Measurements from ENCODE around the gene PRTG. TPM values are rescaled to one million over a fixed set of nuclear protein-coding genes. Genes with fewer than 3 reads are reported as not detected.

Gene PRTG
- total RNA-seq, 4 donors from 2014 or later = 4.1 to 37.2 (median 23.3) TPM

GRCh38 chr15:55770806-55771205, 27.9 kb upstream of the PRTG start:
- DNase-seq = no peak

DNA sequence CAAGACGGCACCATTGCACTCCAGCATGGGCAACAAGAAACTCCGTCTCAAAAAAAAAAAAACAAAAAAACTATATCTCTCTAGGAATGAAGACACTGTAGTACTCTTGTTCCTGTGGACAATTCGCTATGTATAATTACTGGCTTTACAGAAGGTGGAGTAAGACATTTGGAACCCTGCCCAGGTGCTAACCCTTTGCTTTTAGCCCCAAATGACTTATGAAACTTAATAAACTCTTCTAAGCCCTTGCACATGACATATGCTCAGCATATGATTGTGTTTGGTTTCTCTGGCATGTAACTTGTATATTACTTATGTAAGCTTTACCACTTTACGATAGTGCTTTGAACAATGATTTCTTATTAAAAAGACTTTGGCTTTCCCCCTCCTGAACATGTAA, 27.3 kb upstream of the PRTG start:
- no peaks in the 10 kb centered on the region for H3K4me1 ChIP-seq
- TF ChIP-seq POLR2A (IDR thresholded peaks at IDR 0.05) = no peak
- TF ChIP-seq, protein P1, sequence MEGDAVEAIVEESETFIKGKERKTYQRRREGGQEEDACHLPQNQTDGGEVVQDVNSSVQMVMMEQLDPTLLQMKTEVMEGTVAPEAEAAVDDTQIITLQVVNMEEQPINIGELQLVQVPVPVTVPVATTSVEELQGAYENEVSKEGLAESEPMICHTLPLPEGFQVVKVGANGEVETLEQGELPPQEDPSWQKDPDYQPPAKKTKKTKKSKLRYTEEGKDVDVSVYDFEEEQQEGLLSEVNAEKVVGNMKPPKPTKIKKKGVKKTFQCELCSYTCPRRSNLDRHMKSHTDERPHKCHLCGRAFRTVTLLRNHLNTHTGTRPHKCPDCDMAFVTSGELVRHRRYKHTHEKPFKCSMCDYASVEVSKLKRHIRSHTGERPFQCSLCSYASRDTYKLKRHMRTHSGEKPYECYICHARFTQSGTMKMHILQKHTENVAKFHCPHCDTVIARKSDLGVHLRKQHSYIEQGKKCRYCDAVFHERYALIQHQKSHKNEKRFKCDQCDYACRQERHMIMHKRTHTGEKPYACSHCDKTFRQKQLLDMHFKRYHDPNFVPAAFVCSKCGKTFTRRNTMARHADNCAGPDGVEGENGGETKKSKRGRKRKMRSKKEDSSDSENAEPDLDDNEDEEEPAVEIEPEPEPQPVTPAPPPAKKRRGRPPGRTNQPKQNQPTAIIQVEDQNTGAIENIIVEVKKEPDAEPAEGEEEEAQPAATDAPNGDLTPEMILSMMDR (IDR thresholded peaks at IDR 0.05) = no peak
- no peak overlapping the region for H3K27ac ChIP-seq
- intact Hi-C loops (cut with DNase I; ENCODE audit: low total_unique reads) = no loop called here
- no peaks in the 10 kb centered on the region for H3K9me3 ChIP-seq
- H3K4me3 ChIP-seq = no peak overlapping the region
- H3K36me3 ChIP-seq = no peaks in the 10 kb centered on the region
- no peaks in the 10 kb centered on the region for H3K27me3 ChIP-seq
- no peak for DNase-seq

More at GRCh38 chr15:55770806-55771205, 27.9 kb upstream of the PRTG start:
- TF ChIP-seq, protein P1 (IDR thresholded peaks at IDR 0.05) = no peak
- TF ChIP-seq POLR2A (IDR thresholded peaks at IDR 0.05) = no peak
- intact Hi-C loops (cut with DNase I; ENCODE audit: low total_unique reads) = no loop called here
- no peaks in the 10 kb centered on the region for H3K9me3 ChIP-seq
- no peak overlapping the region for H3K27ac ChIP-seq
- H3K36me3 ChIP-seq = no peaks in the 10 kb centered on the region
- no peak overlapping the region for H3K4me3 ChIP-seq
- H3K27me3 ChIP-seq = no peaks in the 10 kb centered on the region
- no peaks in the 10 kb centered on the region for H3K4me1 ChIP-seq

DNA sequence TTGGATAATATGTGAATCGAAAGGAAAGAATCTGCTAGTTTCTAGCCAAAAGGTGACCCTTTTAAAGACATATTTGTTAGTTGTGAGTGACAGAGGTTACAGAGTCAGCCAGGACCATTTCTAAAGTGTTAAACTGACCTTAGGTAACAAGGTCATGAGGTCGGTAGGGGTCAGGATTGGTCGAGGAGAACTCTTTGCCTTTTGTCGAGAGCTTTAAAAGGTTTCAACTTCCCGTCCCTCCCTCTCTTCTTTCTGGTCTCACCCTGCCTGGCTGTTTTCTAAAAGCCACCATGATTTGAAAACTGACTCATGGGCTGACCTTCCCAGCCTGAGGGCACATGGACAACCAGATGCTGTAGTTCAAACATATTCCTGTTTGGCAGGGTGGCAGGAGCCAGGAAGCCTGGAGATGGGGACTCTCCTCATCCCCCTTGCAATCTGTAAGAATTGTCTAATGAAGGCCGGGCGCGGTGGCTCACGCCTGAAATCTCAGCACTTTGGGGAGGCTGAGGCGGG, 25.8 kb upstream of the PRTG start:
- Histone ChIP-seq H3K9me3 (no peaks in the 10 kb centered on the region), H3K4me1 (no peaks in the 10 kb centered on the region), H3K27ac (no peak overlapping the region), H3K4me3 (no peak overlapping the region), H3K27me3 (no peaks in the 10 kb centered on the region), H3K36me3 (no peaks in the 10 kb centered on the region)
- no peak for DNase-seq
- TF ChIP-seq, protein P1 (IDR thresholded peaks at IDR 0.05) = no peak
- no peak for TF ChIP-seq POLR2A (IDR thresholded peaks at IDR 0.05)
- intact Hi-C loops (cut with DNase I; ENCODE audit: low total_unique reads) = no loop called here

- no peaks in the 10 kb centered on the region for H3K9me3 ChIP-seq
- intact Hi-C loops (cut with DNase I; ENCODE audit: low total_unique reads) = no loop called here
- no peak overlapping the region for H3K4me3 ChIP-seq
- no peaks in the 10 kb centered on the region for H3K36me3 ChIP-seq
- H3K27ac ChIP-seq = no peak overlapping the region
- H3K4me1 ChIP-seq = no peaks in the 10 kb centered on the region
- no peak for DNase-seq
- no peaks in the 10 kb centered on the region for H3K27me3 ChIP-seq
- TF ChIP-seq POLR2A (IDR thresholded peaks at IDR 0.05) = no peak
- TF ChIP-seq, protein P1 (IDR thresholded peaks at IDR 0.05) = no peak
Measured at GRCh38 chr15:55766676-55767075, 23.7 kb upstream of the PRTG start.

GRCh38 chr15:55764398-55764797, 21.4 kb upstream of the PRTG start:
- no peak for TF ChIP-seq POLR2A (IDR thresholded peaks at IDR 0.05)
- TF ChIP-seq, protein P1 (IDR thresholded peaks at IDR 0.05) = no peak
- Histone ChIP-seq H3K36me3 (no peaks in the 10 kb centered on the region), H3K4me3 (no peak overlapping the region), H3K27ac (no peak overlapping the region), H3K27me3 (no peaks in the 10 kb centered on the region), H3K4me1 (no peaks in the 10 kb centered on the region), H3K9me3 (no peaks in the 10 kb centered on the region)
- DNase-seq = no peak
- intact Hi-C loops (cut with DNase I; ENCODE audit: low total_unique reads) = no loop called here

All from uterus (tissue), 4 donors.